ENCODE results near the gene HTRA1. TPM values are rescaled to one million over a fixed set of nuclear protein-coding genes. Genes with fewer than 3 reads are reported as not detected.

The HTRA1 gene
- polyA plus RNA-seq, 1 of the 3 experiments (the other 2 are of a cell fraction), result 291 TPM

DNA sequence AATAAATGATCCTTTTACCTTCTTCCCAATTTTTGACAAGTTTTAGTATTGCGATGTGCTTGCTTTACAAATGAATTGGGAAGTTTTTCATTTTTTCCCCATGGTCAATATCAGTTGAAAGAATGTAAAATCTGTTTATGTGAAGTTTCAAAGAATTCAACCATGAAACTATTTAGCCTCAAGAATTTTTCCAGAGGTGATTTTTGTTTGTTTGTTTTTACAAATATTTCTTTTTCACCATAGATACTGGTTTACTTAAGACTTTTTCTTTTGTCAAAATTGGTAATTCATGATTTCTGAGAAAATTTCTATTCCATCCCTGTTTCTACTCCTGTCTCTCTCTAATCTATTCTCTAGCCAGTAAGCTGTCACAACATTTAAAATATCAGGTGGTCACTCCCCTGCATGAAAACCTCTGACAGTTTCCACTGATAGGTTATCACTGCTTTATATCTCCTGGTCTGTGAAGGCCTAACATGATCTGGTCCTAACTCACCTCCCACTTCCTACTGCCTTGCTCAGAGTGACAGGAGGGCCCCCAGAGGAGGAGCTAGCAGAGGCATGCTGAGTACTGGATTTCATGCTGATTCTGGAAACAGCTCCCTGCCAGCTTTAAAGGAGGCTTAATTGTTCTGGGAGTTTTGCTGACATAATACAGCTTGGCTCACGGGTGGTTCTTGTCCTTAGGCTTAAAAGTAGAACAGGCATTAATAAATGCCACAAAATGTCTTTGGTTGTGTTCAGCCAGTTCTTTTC, 14.5 kb upstream of the HTRA1 start:
- Histone ChIP-seq H3K36me3 (replicated peaks in 1 of 2; ENCODE audit: control insufficient read depth in 1 of 2, insufficient read depth in 2 of 2, low read length in 1 of 2) (no peaks in the 10 kb centered on the region), H3K4me2 (no peak overlapping the region), H3K4me3 (ENCODE audit: low read depth in 2 of 2, low read length in 1 of 2) (no peak overlapping the region), H3K4me1 (ENCODE audit: control insufficient read depth in 1 of 2, insufficient read depth in 2 of 2, low read depth in 1 of 2, low read length in 1 of 2) (no peaks in the 10 kb centered on the region; a peak in 1 of 4 replicates), H3K27me3 (ENCODE audit: insufficient read depth) (no peaks in the 10 kb centered on the region), H3K9ac (no peak overlapping the region), H3K9me2 (no peaks in the 10 kb centered on the region), H3K27ac (ENCODE audit: low read depth in 2 of 2, low read length in 1 of 2) (no peak overlapping the region), H3K79me2 (ENCODE audit: insufficient read depth) (no peaks in the 10 kb centered on the region), H4K20me1 (ENCODE audit: insufficient read depth) (no peaks in the 10 kb centered on the region), H2AFZ (ENCODE audit: low read depth) (no peak overlapping the region), H3K9me3 (peaks cover 7% of the 10 kb centered on the region; the same call in 1 of the 2 replicates), H3F3A (replicated peaks; ENCODE audit: insufficient read depth) (peaks cover 7% of the 10 kb centered on the region)
- ChIA-PET POLR2A (no interaction called here), CTCF (interaction anchor here (0.6 to 0.8 kb wide), 6 partner anchors 12 to 692 kb away, joined by 3 read pairs; no protein-coding TSS in a partner anchor)
- DNase-seq, result no peak
- TF ChIP-seq RFX5 (IDR thresholded peaks at IDR 0.05; ENCODE audit: low read length) (no peak), EP300 (IDR thresholded peaks at IDR 0.05; ENCODE audit: borderline replicate concordance in 1 of 2, low read depth in 1 of 2, low read length in 1 of 2) (no peak), RAD21 (IDR thresholded peaks at IDR 0.05; ENCODE audit: low read length) (no peak), MXI1 (IDR thresholded peaks at IDR 0.05; ENCODE audit: low read depth, low read length) (no peak)
- TF ChIP-seq, protein P1, sequence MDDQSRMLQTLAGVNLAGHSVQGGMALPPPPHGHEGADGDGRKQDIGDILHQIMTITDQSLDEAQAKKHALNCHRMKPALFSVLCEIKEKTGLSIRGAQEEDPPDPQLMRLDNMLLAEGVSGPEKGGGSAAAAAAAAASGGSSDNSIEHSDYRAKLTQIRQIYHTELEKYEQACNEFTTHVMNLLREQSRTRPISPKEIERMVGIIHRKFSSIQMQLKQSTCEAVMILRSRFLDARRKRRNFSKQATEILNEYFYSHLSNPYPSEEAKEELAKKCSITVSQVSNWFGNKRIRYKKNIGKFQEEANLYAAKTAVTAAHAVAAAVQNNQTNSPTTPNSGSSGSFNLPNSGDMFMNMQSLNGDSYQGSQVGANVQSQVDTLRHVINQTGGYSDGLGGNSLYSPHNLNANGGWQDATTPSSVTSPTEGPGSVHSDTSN (IDR thresholded peaks at IDR 0.05), result no peak
- WGBS (ENCODE audit: low lambda C conversion rate), result 69% methylated on average over 2 of the region's 2 CpGs

DNA sequence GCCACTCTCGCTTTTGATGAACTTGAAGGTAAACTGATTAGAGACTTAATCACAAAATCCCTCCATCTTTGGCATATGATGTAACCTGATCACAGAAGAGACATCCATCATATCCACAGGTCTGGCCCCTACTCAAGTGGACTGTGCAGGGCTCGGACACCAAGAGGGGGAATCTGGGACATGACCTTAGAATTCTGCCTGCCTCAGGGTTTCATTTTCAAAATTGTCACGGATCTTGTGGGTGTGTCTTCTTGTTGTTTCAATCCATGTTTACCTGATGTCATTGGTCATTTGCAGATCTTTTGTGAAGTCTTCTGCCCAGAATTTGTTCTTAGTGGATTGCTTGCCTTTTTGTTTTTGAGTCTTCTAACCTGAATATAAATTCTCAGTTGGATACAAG, 12.8 kb upstream of the HTRA1 start:
- 97% methylated on average over 3 of the region's 3 CpGs for WGBS (ENCODE audit: low lambda C conversion rate)
- POLR2A ChIA-PET, result no interaction called here
- TF ChIP-seq ELF1 (IDR thresholded peaks at IDR 0.05) (no peak), RFX5 (IDR thresholded peaks at IDR 0.05; ENCODE audit: low read length) (no peak), FOXJ3 (CRISPR knock-in tag; IDR thresholded peaks at IDR 0.05) (no peak), RCOR1 (IDR thresholded peaks at IDR 0.05; ENCODE audit: low read length) (no peak), TCF12 (IDR thresholded peaks at IDR 0.05) (no peak), EZH2phosphoT487 (IDR thresholded peaks at IDR 0.05; ENCODE audit: borderline replicate concordance, low read depth) (no peak), TAF1 (IDR thresholded peaks at IDR 0.05; ENCODE audit: borderline replicate concordance, low read depth, low read length) (no peak), NRF1 (IDR thresholded peaks at IDR 0.05; ENCODE audit: low read depth, low read length) (no peak), RXRA (IDR thresholded peaks at IDR 0.05; ENCODE audit: borderline replicate concordance, low read depth) (no peak), GABPA (IDR thresholded peaks at IDR 0.05; ENCODE audit: low read depth) (no peak), MXI1 (IDR thresholded peaks at IDR 0.05; ENCODE audit: low read depth, low read length) (no peak), SMC3 (IDR thresholded peaks at IDR 0.05; ENCODE audit: low read depth, low read length) (no peak), NFIC (IDR thresholded peaks at IDR 0.05; ENCODE audit: borderline replicate concordance) (no peak)
- TF ChIP-seq, protein P2, sequence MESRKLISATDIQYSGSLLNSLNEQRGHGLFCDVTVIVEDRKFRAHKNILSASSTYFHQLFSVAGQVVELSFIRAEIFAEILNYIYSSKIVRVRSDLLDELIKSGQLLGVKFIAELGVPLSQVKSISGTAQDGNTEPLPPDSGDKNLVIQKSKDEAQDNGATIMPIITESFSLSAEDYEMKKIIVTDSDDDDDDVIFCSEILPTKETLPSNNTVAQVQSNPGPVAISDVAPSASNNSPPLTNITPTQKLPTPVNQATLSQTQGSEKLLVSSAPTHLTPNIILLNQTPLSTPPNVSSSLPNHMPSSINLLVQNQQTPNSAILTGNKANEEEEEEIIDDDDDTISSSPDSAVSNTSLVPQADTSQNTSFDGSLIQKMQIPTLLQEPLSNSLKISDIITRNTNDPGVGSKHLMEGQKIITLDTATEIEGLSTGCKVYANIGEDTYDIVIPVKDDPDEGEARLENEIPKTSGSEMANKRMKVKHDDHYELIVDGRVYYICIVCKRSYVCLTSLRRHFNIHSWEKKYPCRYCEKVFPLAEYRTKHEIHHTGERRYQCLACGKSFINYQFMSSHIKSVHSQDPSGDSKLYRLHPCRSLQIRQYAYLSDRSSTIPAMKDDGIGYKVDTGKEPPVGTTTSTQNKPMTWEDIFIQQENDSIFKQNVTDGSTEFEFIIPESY (IDR thresholded peaks at IDR 0.05; ENCODE audit: borderline replicate concordance, low read depth), result no peak
- TF ChIP-seq, protein P3, sequence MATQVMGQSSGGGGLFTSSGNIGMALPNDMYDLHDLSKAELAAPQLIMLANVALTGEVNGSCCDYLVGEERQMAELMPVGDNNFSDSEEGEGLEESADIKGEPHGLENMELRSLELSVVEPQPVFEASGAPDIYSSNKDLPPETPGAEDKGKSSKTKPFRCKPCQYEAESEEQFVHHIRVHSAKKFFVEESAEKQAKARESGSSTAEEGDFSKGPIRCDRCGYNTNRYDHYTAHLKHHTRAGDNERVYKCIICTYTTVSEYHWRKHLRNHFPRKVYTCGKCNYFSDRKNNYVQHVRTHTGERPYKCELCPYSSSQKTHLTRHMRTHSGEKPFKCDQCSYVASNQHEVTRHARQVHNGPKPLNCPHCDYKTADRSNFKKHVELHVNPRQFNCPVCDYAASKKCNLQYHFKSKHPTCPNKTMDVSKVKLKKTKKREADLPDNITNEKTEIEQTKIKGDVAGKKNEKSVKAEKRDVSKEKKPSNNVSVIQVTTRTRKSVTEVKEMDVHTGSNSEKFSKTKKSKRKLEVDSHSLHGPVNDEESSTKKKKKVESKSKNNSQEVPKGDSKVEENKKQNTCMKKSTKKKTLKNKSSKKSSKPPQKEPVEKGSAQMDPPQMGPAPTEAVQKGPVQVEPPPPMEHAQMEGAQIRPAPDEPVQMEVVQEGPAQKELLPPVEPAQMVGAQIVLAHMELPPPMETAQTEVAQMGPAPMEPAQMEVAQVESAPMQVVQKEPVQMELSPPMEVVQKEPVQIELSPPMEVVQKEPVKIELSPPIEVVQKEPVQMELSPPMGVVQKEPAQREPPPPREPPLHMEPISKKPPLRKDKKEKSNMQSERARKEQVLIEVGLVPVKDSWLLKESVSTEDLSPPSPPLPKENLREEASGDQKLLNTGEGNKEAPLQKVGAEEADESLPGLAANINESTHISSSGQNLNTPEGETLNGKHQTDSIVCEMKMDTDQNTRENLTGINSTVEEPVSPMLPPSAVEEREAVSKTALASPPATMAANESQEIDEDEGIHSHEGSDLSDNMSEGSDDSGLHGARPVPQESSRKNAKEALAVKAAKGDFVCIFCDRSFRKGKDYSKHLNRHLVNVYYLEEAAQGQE (IDR thresholded peaks at IDR 0.05; ENCODE audit: low read depth, low read length), result no peak
- TF ChIP-seq, protein P1 (IDR thresholded peaks at IDR 0.05), result no peak

More for the DNA sequence above, 12.8 kb upstream of the HTRA1 start:
- Histone ChIP-seq H3K4me3 (ENCODE audit: low read depth in 2 of 2, low read length in 1 of 2) (no peak overlapping the region), H3K27me3 (ENCODE audit: insufficient read depth) (no peaks in the 10 kb centered on the region), H3F3A (replicated peaks; ENCODE audit: insufficient read depth) (peaks cover 7% of the 10 kb centered on the region), H3K9me3 (peaks cover 7% of the 10 kb centered on the region; the same call in 1 of the 2 replicates), H3K27ac (ENCODE audit: low read depth in 2 of 2, low read length in 1 of 2) (no peak overlapping the region), H4K20me1 (ENCODE audit: insufficient read depth) (no peaks in the 10 kb centered on the region), H3K79me2 (ENCODE audit: insufficient read depth) (no peaks in the 10 kb centered on the region), H3K9me2 (no peaks in the 10 kb centered on the region), H3K9ac (no peak overlapping the region), H3K36me3 (replicated peaks in 1 of 2; ENCODE audit: control insufficient read depth in 1 of 2, insufficient read depth in 2 of 2, low read length in 1 of 2) (no peaks in the 10 kb centered on the region), H2AFZ (ENCODE audit: low read depth) (no peak overlapping the region), H3K4me1 (ENCODE audit: control insufficient read depth in 1 of 2, insufficient read depth in 2 of 2, low read depth in 1 of 2, low read length in 1 of 2) (no peaks in the 10 kb centered on the region; a peak in 1 of 4 replicates), H3K4me2 (no peak overlapping the region)
- no peak for DNase-seq
- CTCF ChIA-PET, result no interaction called here

Measured in SK-N-SH (cell line).